Naive thymus-derived CD4-positive, alpha-beta T cell (primary cell): ENCODE results near the gene TMOD1. TPM values are rescaled to one million over a fixed set of nuclear protein-coding genes. Genes with fewer than 3 reads are reported as not detected.

Experiments used
- ATAC-seq: fragments of 150-1000 bp; cut with Tn5 transposase; 2 replicates; pipeline ENCODE4 v1.10.0; 2021; ENCODE audit warnings: mild to moderate bottlenecking, moderate library complexity
- CTCF ChIA-PET: fragments of 350-600 bp; sonication (Branson Sonifier 250); formaldehyde crosslinking; loops from one replicate; lab custom pipeline; 2021; ENCODE audit warnings: antibody characterized with exemption; lab: Charles Lee
- POLR2A ChIA-PET: fragments of 350-600 bp; sonication (Branson Sonifier 250); formaldehyde crosslinking; loops from one replicate; lab custom pipeline; 2021; ENCODE audit warnings: antibody characterized with exemption, inconsistent platforms; lab: Charles Lee
- DNase-seq, 9 donors: peaks; one replicate each; pipeline versions ENCODE4 v3.0.0 to v3.0.0-alpha.2; 2020 to 2022; ENCODE audit warnings: mixed read lengths in 1 of 9
- H3K27ac ChIP-seq: one replicate; pipeline ENCODE4 v1.7.0; 2013; ENCODE audit warnings: mild to moderate bottlenecking, low read depth, low read length, moderate library complexity
- H3K27me3 ChIP-seq, 2 donors: one replicate each; pipeline ENCODE4 v1.7.0; 2013; ENCODE audit warnings: low read length in 2 of 2, mild to moderate bottlenecking in 2 of 2, moderate library complexity in 2 of 2; ENCODE audit not compliant: control insufficient read depth in 2 of 2, insufficient read depth in 2 of 2
- H3K36me3 ChIP-seq, 3 experiments: 1 replicate in 2 of 3; 2 replicates in 1 of 3; pipeline ENCODE4 v1.7.0; 2013; ENCODE audit warnings: low read length in 3 of 3, mild to moderate bottlenecking in 3 of 3, moderate library complexity in 1 of 3; ENCODE audit not compliant: insufficient read depth in 3 of 3, control insufficient read depth in 2 of 3
- H3K4me1 ChIP-seq, 2 donors: one replicate each; pipeline ENCODE4 v1.7.0; 2013; ENCODE audit warnings: low read length in 2 of 2, mild to moderate bottlenecking in 2 of 2, moderate library complexity in 1 of 2; ENCODE audit not compliant: control insufficient read depth in 2 of 2, insufficient read depth in 2 of 2
- H3K4me3 ChIP-seq: 2 replicates; pipeline ENCODE4 v1.7.0; 2013; ENCODE audit warnings: mild to moderate bottlenecking, low read length
- H3K9me3 ChIP-seq, 3 experiments: 1 replicate in 2 of 3; 2 replicates in 1 of 3; pipeline ENCODE4 v1.7.0; 2013; ENCODE audit warnings: low read length in 3 of 3; ENCODE audit not compliant: control insufficient read depth in 2 of 3
- H3K27ac Mint-ChIP-seq, 9 donors: one replicate each; pipeline ENCODE4 v1.8.0; 2020 to 2022; ENCODE audit warnings: mixed read lengths in 9 of 9, mild to moderate bottlenecking in 8 of 9, moderate library complexity in 5 of 9, inconsistent platforms in 2 of 9
- H3K27me3 Mint-ChIP-seq, 5 donors: one replicate each; pipeline ENCODE4 v1.8.0; 2021 to 2022; ENCODE audit warnings: mixed read lengths in 5 of 5, mild to moderate bottlenecking in 1 of 5
- H3K36me3 Mint-ChIP-seq, 5 donors: one replicate each; pipeline ENCODE4 v1.8.0; 2020 to 2022; ENCODE audit warnings: mixed read lengths in 5 of 5, mild to moderate bottlenecking in 3 of 5, inconsistent platforms in 1 of 5
- H3K4me1 Mint-ChIP-seq, 7 donors: one replicate each; pipeline ENCODE4 v1.8.0; 2020 to 2022; ENCODE audit warnings: mixed read lengths in 7 of 7, mild to moderate bottlenecking in 3 of 7, inconsistent platforms in 1 of 7
- H3K4me3 Mint-ChIP-seq, 10 donors: one replicate each; pipeline ENCODE4 v1.8.0; 2020 to 2022; ENCODE audit warnings: mild to moderate bottlenecking in 10 of 10, mixed read lengths in 10 of 10, moderate library complexity in 6 of 10, inconsistent platforms in 2 of 10
- H3K9me3 Mint-ChIP-seq, 11 donors: one replicate each; pipeline ENCODE4 v1.8.0; 2020 to 2022; ENCODE audit warnings: mixed read lengths in 11 of 11, mild to moderate bottlenecking in 4 of 11, inconsistent platforms in 1 of 11, moderate library complexity in 1 of 11
- intact Hi-C, 2 donors: fragments of 100-400 bp; cut with micrococcal nuclease; formaldehyde crosslinking; loops; one replicate each; pipeline ENCODE4 v1.15.1; 2023
- polyA plus RNA-seq, 2 donors: library from polyadenylated mRNA; unstranded; fragments of 300-500 nt; fragmentation: Illumina TruSeq; gene quantifications; one replicate each; pipeline ENCODE4 v1.2.3, GENCODE V29; 2021
- total RNA-seq, 6 experiments: library from RNA in 5 of 6; stranded (reverse) in 5 of 6; gene quantifications; 1 replicate in 5 of 6; 2 replicates in 1 of 6; pipeline ENCODE4 v1.2.3 and lab custom pipeline; 2021 to 2026

TMOD1 gene
- total and polyA plus RNA-seq, 7 experiments from 2014 or later = 0.68 to 1.7 (median 1.1) TPM

DNA sequence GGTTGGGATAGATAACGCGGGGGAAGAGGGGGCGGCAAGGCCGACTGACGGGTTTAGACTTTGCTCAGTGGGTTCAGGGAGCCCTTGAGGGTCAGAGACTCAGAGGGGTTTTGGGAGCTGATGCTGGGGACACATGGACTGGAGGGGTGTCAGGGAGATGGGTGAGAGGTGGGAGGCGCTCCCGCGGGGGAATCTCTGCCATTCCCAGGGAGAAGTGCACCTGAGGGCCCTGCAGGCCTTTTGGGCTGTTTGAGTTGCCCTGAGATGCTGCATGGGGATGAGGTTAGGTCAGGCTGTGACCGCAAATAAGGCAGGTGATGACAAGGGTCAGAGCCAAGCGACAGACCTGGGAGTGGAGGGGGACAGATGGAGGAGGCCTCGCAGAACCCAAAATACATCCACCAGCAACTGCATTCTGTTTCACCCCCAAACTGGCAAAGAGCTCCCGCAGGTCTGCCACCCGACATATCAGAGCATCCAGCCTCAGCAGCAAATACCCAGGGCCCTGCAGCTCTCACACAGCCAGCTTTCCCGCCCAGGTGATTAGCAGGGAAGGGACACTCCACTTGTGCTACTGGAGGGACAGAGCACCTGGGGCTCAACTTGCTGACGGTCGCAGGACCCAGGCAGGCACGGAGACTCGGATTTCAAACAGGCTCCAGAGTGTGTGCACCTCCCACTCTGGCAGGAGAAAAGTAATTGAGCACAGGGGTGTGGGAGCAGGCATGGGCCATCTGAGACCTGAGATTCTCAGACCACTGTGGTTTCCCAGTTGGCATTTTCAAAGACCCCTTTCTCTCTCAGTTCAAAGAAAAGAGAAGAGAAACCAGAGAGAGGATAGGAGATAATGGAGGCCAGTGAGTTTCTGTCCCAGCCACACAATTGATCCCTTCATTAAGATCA, 26.4 kb downstream of the TMOD1 start:
- Histone ChIP-seq H3K4me1 (no peaks in the 10 kb centered on the region), H3K27ac (no peak overlapping the region), H3K9me3 (no peaks in the 10 kb centered on the region), H3K36me3 (no peaks in the 10 kb centered on the region), H3K27me3 (no peaks in the 10 kb centered on the region), H3K4me3 (no peak overlapping the region)
- no peak for ATAC-seq
- H3K4me3 Mint-ChIP-seq = no peak overlapping the region
- peaks cover 0 to 5% (median 0%) of the 10 kb centered on the region in 5 donors for H3K27me3 Mint-ChIP-seq
- peaks cover 0 to 10% (median 0%) of the 10 kb centered on the region in 7 donors for H3K4me1 Mint-ChIP-seq
- no peak for DNase-seq
- peaks cover 0 to 2% (median 0%) of the 10 kb centered on the region in 11 donors for H3K9me3 Mint-ChIP-seq
- H3K36me3 Mint-ChIP-seq = no peaks in the 10 kb centered on the region
- intact Hi-C loops = no loop called here
- no peak overlapping the region for H3K27ac Mint-ChIP-seq
- ChIA-PET POLR2A (no interaction called here), CTCF (no interaction called here)

DNA sequence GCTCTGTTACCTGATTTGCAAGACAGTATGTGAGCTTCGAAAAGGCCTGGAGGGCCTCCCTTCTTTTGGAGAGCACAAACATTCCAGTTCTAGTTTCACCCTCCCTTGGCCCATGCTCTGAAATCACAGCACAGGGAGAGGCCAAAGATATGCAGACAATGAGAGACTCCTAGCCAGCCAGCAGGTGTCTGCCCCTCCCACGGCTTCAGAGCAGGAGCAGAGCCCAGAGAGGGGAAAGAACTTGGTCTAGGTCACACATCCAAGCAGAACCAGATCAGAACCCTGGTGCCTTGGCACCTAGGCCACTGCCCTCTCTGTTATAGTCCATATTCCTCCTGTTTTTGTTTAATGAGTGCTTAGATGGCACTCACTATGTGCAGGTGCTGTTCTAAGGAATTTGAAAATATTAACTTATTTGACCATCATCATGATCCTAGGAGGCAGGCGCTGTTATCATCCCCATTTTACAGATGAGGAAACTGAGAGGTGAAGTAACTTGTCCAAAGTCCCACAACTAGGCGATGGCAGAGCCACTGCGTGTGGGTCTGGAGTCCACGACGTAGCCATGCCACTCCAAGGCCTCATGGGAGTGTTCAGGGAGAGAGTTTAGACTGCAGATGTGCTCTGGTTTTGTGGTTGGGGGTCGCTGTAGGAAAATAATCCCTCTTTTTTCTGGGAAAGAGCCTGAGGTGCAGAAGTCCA, 27.2 kb downstream of the TMOD1 start:
- no peaks in the 10 kb centered on the region for H3K27me3 ChIP-seq
- Mint-ChIP-seq H3K27ac (no peak overlapping the region), H3K4me3 (no peak overlapping the region), H3K9me3 (peaks cover 0 to 2% (median 0%) of the 10 kb centered on the region in 11 donors), H3K27me3 (peaks cover 0 to 5% (median 0%) of the 10 kb centered on the region in 5 donors), H3K36me3 (no peaks in the 10 kb centered on the region), H3K4me1 (peaks cover 0 to 10% (median 0%) of the 10 kb centered on the region in 7 donors)
- intact Hi-C loops = no loop called here
- no peaks in the 10 kb centered on the region for H3K4me1 ChIP-seq
- H3K36me3 ChIP-seq = no peaks in the 10 kb centered on the region
- ATAC-seq (no peak), DNase-seq (no peak)
- ChIA-PET POLR2A (no interaction called here), CTCF (no interaction called here)
- H3K9me3 ChIP-seq = no peaks in the 10 kb centered on the region
- H3K27ac ChIP-seq = no peak overlapping the region
- H3K4me3 ChIP-seq = no peak overlapping the region

DNA sequence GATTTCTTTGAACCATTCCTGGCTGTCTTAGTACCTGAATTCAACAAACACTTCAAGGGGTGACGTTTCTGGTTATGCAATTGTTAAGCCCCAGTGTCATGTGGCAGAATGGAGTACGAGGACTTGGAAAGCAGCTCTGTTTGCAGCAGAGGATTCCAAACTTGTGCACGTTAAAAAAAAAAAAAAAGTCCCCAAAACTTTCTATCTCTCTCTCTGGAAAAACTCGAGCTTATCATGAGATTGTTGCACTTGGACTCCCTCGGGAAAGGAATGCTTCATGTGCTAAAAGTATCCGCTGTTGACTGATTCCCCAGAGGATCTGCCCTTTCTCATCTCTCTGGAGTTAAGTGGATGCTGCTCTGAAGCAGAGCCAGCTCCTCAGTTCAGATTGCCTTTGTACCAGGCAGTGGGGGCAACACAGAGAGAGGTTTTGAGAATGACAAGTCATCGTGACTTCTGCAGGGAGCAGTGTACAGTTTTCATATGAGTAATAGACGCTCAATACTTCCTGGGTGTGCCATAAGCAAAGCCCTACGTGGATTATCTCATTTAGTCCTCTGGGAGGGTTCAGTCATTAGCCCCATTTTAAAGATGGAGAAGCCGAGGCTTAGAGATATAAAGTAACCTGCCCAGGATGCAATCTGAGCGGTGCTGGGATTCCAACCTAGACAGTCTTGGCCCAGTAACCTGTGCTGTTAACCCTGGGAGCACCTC, 28.1 kb downstream of the TMOD1 start:
- no peak overlapping the region for H3K4me3 Mint-ChIP-seq
- Histone ChIP-seq H3K27ac (no peak overlapping the region), H3K4me1 (no peaks in the 10 kb centered on the region), H3K27me3 (no peaks in the 10 kb centered on the region), H3K36me3 (no peaks in the 10 kb centered on the region), H3K4me3 (no peak overlapping the region), H3K9me3 (no peaks in the 10 kb centered on the region)
- intact Hi-C loops = no loop called here
- DNase-seq (no peak), ATAC-seq (no peak)
- peaks cover 0 to 2% (median 0%) of the 10 kb centered on the region in 11 donors for H3K9me3 Mint-ChIP-seq
- ChIA-PET CTCF (no interaction called here), POLR2A (no interaction called here)
- peaks cover 0 to 10% (median 0%) of the 10 kb centered on the region in 7 donors for H3K4me1 Mint-ChIP-seq
- no peaks in the 10 kb centered on the region for H3K36me3 Mint-ChIP-seq
- peaks cover 0 to 5% (median 2%) of the 10 kb centered on the region in 5 donors for H3K27me3 Mint-ChIP-seq
- H3K27ac Mint-ChIP-seq = peak overlapping the region in 1 of 9 donors; percentile 69

DNA sequence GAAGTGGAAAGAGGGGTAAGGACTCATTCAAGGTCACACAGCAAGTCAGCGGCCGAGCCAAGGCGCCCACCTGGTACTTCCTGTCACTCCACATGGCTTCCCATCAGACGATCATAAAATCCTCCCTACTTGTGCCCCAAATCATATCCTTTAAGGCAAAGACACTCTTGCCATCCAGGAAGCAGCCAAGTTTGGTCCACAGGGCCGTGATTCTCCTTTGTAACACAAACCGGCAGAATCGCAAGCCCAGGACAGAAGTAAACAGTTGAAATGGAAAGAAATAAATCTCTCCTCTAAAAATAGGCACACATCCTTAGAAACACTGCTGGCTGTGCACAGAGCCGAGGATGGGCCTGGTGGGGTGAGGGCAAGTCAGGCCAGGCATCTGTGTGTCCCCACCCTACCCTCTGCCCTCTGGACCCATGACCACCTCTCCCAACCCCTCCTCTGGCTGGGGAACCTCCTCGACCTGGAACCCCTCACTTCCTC, 30.5 kb downstream of the TMOD1 start:
- no peaks in the 10 kb centered on the region for H3K27me3 ChIP-seq
- H3K4me1 Mint-ChIP-seq = peaks cover 0 to 10% (median 0%) of the 10 kb centered on the region in 7 donors
- H3K36me3 ChIP-seq = no peaks in the 10 kb centered on the region
- peaks cover 0 to 2% (median 0%) of the 10 kb centered on the region in 11 donors for H3K9me3 Mint-ChIP-seq
- DNase-seq = no peak
- ChIA-PET POLR2A (no interaction called here), CTCF (no interaction called here)
- intact Hi-C loops = no loop called here
- H3K36me3 Mint-ChIP-seq = no peaks in the 10 kb centered on the region
- no peak overlapping the region for H3K4me3 Mint-ChIP-seq
- H3K4me1 ChIP-seq = no peaks in the 10 kb centered on the region
- no peaks in the 10 kb centered on the region for H3K9me3 ChIP-seq
- no peak for ATAC-seq
- H3K27ac Mint-ChIP-seq = no peak overlapping the region
- no peak overlapping the region for H3K27ac ChIP-seq
- H3K4me3 ChIP-seq = no peak overlapping the region
- peaks cover 2 to 7% (median 4%) of the 10 kb centered on the region in 5 donors for H3K27me3 Mint-ChIP-seq

DNA sequence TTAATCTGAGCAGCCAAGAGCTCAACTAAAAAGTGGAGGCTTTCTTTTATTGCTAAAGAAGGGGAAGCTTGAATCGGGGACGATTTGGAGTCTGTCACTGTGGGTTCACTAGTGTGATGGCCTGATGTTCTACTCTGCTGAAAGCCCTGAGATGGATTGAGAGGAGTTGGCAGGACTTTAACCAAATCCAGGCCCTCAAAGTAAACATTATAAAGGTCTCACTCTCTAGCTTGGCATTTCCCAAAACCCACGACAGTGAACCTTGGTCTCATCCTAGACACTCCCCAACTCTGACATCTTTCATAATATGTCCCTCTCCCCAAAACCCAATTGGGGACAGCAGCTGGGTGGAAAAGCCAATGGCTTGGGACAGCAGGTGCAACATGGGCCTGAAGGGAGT, 32.7 kb downstream of the TMOD1 start:
- H3K27me3 ChIP-seq = no peaks in the 10 kb centered on the region
- H3K4me1 ChIP-seq = no peaks in the 10 kb centered on the region
- Mint-ChIP-seq H3K27ac (no peak overlapping the region), H3K9me3 (peaks cover 0 to 2% (median 0%) of the 10 kb centered on the region in 11 donors), H3K36me3 (no peaks in the 10 kb centered on the region), H3K4me1 (peaks cover 0 to 7% (median 0%) of the 10 kb centered on the region in 7 donors), H3K27me3 (peaks cover 0 to 10% (median 7%) of the 10 kb centered on the region in 5 donors), H3K4me3 (no peak overlapping the region)
- no peak overlapping the region for H3K4me3 ChIP-seq
- intact Hi-C loops = no loop called here
- DNase-seq (no peak), ATAC-seq (no peak)
- H3K36me3 ChIP-seq = no peaks in the 10 kb centered on the region
- no peaks in the 10 kb centered on the region for H3K9me3 ChIP-seq
- POLR2A ChIA-PET = no interaction called here
- H3K27ac ChIP-seq = no peak overlapping the region
- CTCF ChIA-PET = no interaction called here

- no peaks in the 10 kb centered on the region for H3K27me3 ChIP-seq
- no peak overlapping the region for H3K27ac ChIP-seq
- H3K4me3 ChIP-seq = no peak overlapping the region
- Mint-ChIP-seq H3K27ac (no peak overlapping the region), H3K36me3 (no peaks in the 10 kb centered on the region), H3K9me3 (peaks cover 0 to 2% (median 0%) of the 10 kb centered on the region in 11 donors), H3K4me3 (no peak overlapping the region), H3K4me1 (no peaks in the 10 kb centered on the region), H3K27me3 (peaks cover 2 to 11% (median 7%) of the 10 kb centered on the region in 5 donors)
- POLR2A ChIA-PET = no interaction called here
- no peak for ATAC-seq
- no peaks in the 10 kb centered on the region for H3K36me3 ChIP-seq
- intact Hi-C loops = no loop called here
- no peaks in the 10 kb centered on the region for H3K4me1 ChIP-seq
- no peaks in the 10 kb centered on the region for H3K9me3 ChIP-seq
- CTCF ChIA-PET = no interaction called here
- no peak for DNase-seq
These were observed 33.6 kb downstream of the TMOD1 start for GRCh38 chr9:97534961-97535594.
